GM13977 (cell line): ENCODE data around the gene CA5A.
A peak's percentile ranks its signal among the peaks of the same experiment; 100 is the strongest.

Source experiments
- DNase-seq: peaks from one replicate; pipeline ENCODE4 v3.0.0; 2012; ENCODE audit warnings: low spot score
- in situ Hi-C: fragments of 300-500 bp; cut with MboI; formaldehyde crosslinking; loops from one replicate; pipeline ENCODE4 v1.12.0; 2022; ENCODE audit warnings: low sequenced_read_pairs, low pct_unique_long_range_greater_than_20kb, mixed read lengths, inconsistent platforms; ENCODE audit not compliant: unreplicated experiment
- TF ChIP-seq, protein P1 (sequence below): IDR thresholded peaks from 2 replicates; pipeline ENCODE4 v1.5.1; 2012; ENCODE audit warnings: mild to moderate bottlenecking, control low read depth; ENCODE audit not compliant: insufficient read depth; ENCODE audit errors: extremely low read depth, missing control alignments

Gene CA5A

DNA sequence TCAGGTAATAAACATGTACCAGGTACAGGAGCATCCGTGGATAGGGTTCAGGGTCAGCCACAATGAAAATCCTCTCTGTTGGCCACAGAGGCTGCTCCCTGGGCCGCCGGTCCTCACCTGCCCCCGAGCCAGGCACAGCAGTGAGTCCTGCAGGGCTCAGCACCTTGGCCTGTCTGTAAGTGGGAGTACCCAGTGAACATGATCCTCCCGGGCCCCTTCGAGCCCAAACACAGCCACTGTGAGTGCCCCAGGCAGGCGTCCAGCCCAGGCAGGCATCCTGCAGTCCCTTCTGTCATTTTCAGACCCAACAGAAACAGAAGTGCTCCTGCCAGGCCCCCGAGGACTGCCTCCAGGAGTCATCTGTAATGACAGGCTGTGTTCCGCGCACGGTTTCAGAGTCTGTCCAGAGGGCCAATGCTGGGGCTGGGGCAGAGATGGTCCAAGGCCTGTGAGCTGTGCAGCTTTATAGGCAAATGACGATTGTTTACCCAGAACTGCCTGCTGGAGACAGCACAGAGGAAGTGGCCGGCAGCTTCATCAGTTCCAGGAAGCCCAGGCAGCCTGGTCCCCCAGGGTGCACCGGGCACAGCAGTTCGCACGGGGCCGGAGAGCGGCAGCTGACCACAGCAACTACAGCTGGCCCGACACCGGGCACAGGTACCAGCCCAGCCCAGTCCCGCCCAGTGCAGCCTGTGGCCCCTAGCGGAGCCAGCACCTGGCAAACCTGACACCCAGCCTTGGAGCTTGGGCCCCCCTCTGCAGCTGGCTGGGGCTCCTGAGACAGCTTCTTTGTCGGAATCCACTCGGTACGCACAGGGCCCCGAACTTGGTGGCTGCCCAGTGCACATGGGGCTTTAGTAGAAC lies 80.2 kb downstream of the CA5A start:
- TF ChIP-seq, protein P1, sequence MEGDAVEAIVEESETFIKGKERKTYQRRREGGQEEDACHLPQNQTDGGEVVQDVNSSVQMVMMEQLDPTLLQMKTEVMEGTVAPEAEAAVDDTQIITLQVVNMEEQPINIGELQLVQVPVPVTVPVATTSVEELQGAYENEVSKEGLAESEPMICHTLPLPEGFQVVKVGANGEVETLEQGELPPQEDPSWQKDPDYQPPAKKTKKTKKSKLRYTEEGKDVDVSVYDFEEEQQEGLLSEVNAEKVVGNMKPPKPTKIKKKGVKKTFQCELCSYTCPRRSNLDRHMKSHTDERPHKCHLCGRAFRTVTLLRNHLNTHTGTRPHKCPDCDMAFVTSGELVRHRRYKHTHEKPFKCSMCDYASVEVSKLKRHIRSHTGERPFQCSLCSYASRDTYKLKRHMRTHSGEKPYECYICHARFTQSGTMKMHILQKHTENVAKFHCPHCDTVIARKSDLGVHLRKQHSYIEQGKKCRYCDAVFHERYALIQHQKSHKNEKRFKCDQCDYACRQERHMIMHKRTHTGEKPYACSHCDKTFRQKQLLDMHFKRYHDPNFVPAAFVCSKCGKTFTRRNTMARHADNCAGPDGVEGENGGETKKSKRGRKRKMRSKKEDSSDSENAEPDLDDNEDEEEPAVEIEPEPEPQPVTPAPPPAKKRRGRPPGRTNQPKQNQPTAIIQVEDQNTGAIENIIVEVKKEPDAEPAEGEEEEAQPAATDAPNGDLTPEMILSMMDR: no peak
- in situ Hi-C loops: no loop called here
- DNase-seq: peak; percentile 38

DNA sequence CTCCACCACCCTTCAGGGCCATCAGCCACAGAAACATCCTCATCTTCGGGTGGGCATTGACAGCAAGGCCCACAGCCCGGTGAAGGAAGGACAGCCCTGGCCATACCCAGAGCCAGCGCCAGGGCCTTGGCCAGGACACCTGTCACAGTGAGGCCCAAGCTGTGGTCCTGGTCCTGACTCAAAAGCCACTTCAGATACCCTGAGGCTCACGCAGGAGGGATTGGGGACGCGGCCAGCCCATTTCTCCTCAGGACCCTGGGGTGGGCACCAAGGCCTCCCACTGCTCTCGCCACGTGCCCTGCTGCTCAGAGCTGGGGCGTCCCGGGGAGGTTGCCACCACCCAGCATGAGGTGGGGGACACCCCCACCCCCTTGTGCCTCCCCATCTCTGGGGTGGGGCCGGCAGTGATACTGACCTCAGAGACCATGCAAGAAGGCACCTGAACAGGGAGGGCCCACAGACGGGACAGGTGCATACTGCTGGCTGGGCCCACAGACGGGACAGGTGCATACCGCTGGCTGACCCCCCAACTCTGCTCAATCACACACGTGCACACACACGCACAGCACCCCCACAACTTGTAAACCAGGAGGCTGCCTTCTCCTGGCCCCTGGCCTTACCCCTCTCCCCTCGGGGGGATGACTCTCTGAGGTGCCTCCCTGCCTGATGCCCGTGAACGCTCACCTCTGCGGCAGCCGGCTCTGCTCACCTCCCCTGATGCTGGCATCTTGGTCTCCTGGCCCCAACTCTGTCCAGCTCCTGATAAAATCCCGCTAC lies 81.2 kb downstream of the CA5A start:
- DNase-seq: no peak
- TF ChIP-seq, protein P1: no peak
- in situ Hi-C loops: no loop called here

DNA sequence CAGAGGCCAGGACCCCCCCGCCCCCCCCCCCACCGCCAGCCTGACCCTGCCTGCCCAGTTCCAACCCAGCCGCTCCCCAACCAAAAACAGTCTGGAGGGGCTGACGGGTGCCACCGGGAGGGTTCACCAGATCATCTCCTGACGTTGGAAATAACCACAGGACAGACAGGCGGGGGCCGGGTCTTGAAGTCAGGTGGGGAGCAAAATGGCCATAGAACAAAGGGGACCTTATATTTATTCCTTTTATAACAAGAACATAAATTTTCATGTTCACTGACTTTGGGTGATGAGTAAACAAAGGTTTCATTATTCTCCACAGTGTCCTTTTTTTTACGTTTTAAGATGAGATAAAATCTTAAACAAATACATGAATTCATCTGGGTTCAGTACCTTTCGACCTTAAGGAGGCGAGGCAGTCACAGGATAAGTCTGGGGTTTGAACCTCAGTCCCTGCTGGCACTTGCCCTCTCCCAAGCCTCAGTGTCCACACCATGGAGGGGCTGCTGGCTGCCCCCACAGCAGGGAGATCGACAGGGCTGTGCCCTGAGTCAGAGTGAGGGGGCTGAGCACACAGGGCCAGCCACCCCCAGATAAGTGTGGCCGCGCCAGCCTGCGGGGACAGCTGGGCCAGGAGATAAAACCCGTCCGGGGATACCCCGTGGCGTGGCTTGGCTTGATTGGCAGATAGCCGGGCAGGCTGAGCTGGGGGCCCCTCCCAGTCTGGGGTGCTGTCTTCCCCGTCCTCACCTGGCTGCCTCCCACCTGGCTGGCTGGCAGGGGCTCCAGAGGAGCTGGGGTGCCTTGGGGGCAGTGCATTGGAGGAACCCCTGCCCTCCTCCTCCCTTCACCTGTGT lies 82.0 kb downstream of the CA5A start:
- TF ChIP-seq, protein P1: no peak
- in situ Hi-C loops: no loop called here
- no peak for DNase-seq

DNA sequence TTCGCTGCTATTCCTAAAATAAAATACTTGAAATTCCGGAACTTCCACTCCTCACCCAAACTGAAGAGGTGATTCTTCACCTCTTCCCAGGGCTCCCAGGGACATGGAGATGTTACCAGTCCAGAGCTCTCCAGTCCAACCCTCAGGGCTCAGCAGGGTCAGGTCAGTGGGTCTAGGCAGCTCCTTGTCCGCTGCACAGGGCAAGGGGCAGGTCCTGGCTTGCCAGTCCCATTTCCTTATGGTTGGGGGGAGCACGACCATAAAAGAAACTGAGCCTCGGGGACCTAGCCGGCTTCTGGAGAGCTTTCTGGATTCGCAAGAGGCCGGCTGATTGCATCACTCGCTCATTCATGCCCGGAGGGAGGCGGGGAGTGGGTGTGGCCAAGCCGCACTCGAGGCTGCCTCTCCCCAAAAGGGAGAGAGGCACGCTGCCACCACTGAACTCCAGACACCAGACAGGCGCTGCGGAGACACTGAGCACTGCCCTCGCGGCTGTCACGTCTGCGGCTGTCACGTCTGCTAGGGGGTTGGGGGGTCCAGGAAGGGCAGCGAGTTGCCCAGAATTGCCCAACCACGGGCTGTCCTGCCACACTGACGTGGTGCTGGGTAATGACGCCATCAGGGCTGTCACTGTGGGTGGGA lies 82.8 kb downstream of the CA5A start:
- TF ChIP-seq, protein P1: no peak
- in situ Hi-C loops: no loop called here
- peak; percentile 94 for DNase-seq

DNA sequence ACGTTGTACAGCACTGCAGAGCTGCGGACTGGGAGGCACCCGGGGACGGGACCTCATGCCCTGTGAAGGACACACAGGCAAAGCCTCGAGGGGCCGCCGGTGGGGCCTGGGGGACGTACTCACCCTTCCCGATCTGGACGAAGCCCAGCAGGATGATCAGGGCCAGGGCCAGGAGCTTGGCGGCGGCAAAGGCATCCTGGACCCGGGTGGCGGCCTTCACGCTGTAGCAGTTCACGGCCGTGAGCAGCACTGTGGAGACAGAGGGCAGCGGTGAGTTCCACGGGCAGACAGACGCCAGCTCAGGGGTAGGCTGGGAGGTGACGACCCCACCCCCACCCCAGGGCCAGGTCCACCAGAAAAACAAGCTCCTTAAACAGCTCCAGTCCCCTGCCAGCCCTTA lies 84.7 kb downstream of the CA5A start:
- TF ChIP-seq, protein P1: peak; percentile 6
- no peak for DNase-seq
- in situ Hi-C loops: no loop called here

DNA sequence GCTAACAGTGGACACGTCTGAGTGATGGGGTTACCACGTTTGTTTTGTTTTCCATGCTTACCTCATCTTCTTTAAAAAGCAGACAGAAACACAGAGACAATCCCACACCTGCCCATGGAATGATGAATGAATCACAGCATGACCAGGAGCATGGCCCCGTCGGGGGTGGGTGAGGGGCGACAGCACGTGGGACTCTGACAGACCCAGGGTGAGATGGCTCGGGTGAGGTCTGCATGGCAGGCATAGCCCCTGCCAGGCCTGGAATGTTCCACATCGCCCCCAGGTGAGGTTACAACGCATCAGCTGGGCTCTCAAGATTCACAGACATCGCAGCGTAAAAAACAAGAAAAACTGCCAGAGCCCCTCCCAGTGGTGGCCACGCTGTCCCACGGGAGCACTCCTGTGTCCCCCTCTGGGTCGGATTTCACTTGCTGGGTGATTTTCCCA lies 85.2 kb downstream of the CA5A start:
- DNase-seq: no peak
- in situ Hi-C loops: no loop called here
- TF ChIP-seq, protein P1: no peak
